ENCODE data around the gene BRCA2. TPM values are rescaled to one million over a fixed set of nuclear protein-coding genes. Genes with fewer than 3 reads are reported as not detected.

The BRCA2 gene
- total and polyA plus RNA-seq, 9 of the 15 experiments (the other 6 are each of a cell fraction or from before 2014, with no cell fraction given) = 4.1 to 17.3 (median 5.8) TPM

- intact Hi-C loops (cut with micrococcal nuclease) (no loop called here), in situ Hi-C loops (cut with MboI) (no loop called here)
- Histone ChIP-seq H3K27me3 (ENCODE audit: control insufficient read depth in 2 of 2, insufficient read depth in 2 of 2, low read length in 2 of 2) (peaks cover 0 to 7% of the 10 kb centered on the region in 2 experiments; a peak in 3 of 5 replicates), H4K20me1 (replicated peaks; ENCODE audit: control insufficient read depth, insufficient read depth, low read length) (no peaks in the 10 kb centered on the region), H3K9me3 (replicated peaks; ENCODE audit: control insufficient read depth, insufficient read depth, low read depth, low read length) (no peaks in the 10 kb centered on the region), H3K4me2 (ENCODE audit: insufficient read depth, low read length) (no peak overlapping the region), H3K79me2 (ENCODE audit: control insufficient read depth, insufficient read depth, low read length) (no peaks in the 10 kb centered on the region), H3K9ac (ENCODE audit: insufficient read depth in 1 of 2, low read depth in 2 of 2, low read length in 2 of 2) (no peak overlapping the region), H3K4me1 (replicated peaks in 1 of 2; ENCODE audit: control insufficient read depth in 2 of 2, insufficient read depth in 2 of 2, low read length in 2 of 2) (peaks cover 0 to 4% of the 10 kb centered on the region in 2 experiments; a peak in 4 of 5 replicates), H3K4me3 (no peak overlapping the region), H2AFZ (ENCODE audit: low read depth, low read length) (no peak overlapping the region), H3K27ac (ENCODE audit: extremely low read depth, low read depth, low read length) (no peak overlapping the region), H3K9me1 (ENCODE audit: control insufficient read depth, insufficient read depth, low read length) (no peaks in the 10 kb centered on the region), H3K36me3 (ENCODE audit: control insufficient read depth, insufficient read depth, low read length) (no peaks in the 10 kb centered on the region)
- ATAC-seq (no peak), FAIRE-seq (no peak), DNase-seq (ENCODE audit: extremely low read depth in 1 of 4, low spot score in 3 of 4) (no peak)
- ChIA-PET POLR2A (no interaction called here), CTCF (ENCODE audit: low intra/inter-chr PET ratio) (no interaction called here)
- 13% methylated on average over 1 of the region's 1 CpG for WGBS (ENCODE audit: insufficient coverage, low coverage, missing lambda C conversion rate)
- no TSS peak for BruUV-seq (replicated peaks)
- no peak for TF ChIP-seq ZNF134 (CRISPR knock-in tag; conservative IDR thresholded peaks at IDR 0.05)
- no peak for TF ChIP-seq HBP1 (CRISPR knock-in tag; IDR thresholded peaks at IDR 0.05)
- TF ChIP-seq ZNF263 (CRISPR knock-in tag; IDR thresholded peaks at IDR 0.05; ENCODE audit: borderline replicate concordance) = no peak
- no peak for TF ChIP-seq HCFC1 (IDR thresholded peaks at IDR 0.05; ENCODE audit: low read depth, low read length)
Observed at GRCh38 chr13:32266130-32266529, 49.2 kb upstream of the BRCA2 start.
